ENCODE results near the gene ZC3H15.

The ZC3H15 gene

DNA sequence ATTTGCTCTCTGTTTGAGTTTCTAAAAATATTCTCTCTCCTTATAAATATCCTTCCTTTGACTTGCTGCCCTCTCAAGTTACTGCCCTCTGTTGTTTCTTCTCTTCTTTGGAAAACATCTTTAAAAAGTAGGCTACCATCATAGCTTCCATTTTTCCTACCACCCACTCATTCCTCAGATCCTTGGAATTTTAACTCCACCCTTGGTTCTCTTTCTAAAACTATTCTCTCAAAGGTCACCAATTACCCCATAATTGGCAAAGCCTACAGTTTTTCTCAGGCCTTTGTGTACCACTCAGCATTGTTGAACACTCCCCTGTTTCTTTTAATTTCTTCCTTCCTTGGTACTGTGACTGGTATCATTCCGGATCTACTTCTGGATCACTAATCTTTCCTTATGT is 60.8 kb downstream of the ZC3H15 start:
- TF ChIP-seq TAF1 (IDR thresholded peaks at IDR 0.05; ENCODE audit: borderline replicate concordance, insufficient read depth, low read length) (no peak), POLR2AphosphoS5 (IDR thresholded peaks at IDR 0.05; ENCODE audit: low read depth, low read length) (no peak), SIN3A (IDR thresholded peaks at IDR 0.05; ENCODE audit: borderline replicate concordance, insufficient read depth, low read length) (no peak), FOXP2 (optimal IDR thresholded peaks at IDR 0.05; ENCODE audit: borderline replicate concordance, extremely low read depth, extremely low read length, insufficient read depth) (no peak)
- TF ChIP-seq, protein P1, sequence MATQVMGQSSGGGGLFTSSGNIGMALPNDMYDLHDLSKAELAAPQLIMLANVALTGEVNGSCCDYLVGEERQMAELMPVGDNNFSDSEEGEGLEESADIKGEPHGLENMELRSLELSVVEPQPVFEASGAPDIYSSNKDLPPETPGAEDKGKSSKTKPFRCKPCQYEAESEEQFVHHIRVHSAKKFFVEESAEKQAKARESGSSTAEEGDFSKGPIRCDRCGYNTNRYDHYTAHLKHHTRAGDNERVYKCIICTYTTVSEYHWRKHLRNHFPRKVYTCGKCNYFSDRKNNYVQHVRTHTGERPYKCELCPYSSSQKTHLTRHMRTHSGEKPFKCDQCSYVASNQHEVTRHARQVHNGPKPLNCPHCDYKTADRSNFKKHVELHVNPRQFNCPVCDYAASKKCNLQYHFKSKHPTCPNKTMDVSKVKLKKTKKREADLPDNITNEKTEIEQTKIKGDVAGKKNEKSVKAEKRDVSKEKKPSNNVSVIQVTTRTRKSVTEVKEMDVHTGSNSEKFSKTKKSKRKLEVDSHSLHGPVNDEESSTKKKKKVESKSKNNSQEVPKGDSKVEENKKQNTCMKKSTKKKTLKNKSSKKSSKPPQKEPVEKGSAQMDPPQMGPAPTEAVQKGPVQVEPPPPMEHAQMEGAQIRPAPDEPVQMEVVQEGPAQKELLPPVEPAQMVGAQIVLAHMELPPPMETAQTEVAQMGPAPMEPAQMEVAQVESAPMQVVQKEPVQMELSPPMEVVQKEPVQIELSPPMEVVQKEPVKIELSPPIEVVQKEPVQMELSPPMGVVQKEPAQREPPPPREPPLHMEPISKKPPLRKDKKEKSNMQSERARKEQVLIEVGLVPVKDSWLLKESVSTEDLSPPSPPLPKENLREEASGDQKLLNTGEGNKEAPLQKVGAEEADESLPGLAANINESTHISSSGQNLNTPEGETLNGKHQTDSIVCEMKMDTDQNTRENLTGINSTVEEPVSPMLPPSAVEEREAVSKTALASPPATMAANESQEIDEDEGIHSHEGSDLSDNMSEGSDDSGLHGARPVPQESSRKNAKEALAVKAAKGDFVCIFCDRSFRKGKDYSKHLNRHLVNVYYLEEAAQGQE (IDR thresholded peaks at IDR 0.05; ENCODE audit: insufficient read depth in 1 of 2, low read depth in 2 of 2, low read length in 2 of 2), result no peak

- TF ChIP-seq FOXP2 (optimal IDR thresholded peaks at IDR 0.05; ENCODE audit: borderline replicate concordance, extremely low read depth, extremely low read length, insufficient read depth) (no peak), TAF1 (IDR thresholded peaks at IDR 0.05; ENCODE audit: borderline replicate concordance, insufficient read depth, low read length) (no peak), POLR2AphosphoS5 (IDR thresholded peaks at IDR 0.05; ENCODE audit: low read depth, low read length) (no peak), SIN3A (IDR thresholded peaks at IDR 0.05; ENCODE audit: borderline replicate concordance, insufficient read depth, low read length) (no peak)
- TF ChIP-seq, protein P1 (IDR thresholded peaks at IDR 0.05; ENCODE audit: insufficient read depth in 1 of 2, low read depth in 2 of 2, low read length in 2 of 2), result no peak
These were observed 65.4 kb downstream of the ZC3H15 start for GRCh38 chr2:186551323-186552050.

- TF ChIP-seq POLR2AphosphoS5 (IDR thresholded peaks at IDR 0.05; ENCODE audit: low read depth, low read length) (no peak), FOXP2 (optimal IDR thresholded peaks at IDR 0.05; ENCODE audit: borderline replicate concordance, extremely low read depth, extremely low read length, insufficient read depth) (no peak), SIN3A (IDR thresholded peaks at IDR 0.05; ENCODE audit: borderline replicate concordance, insufficient read depth, low read length) (no peak), TAF1 (IDR thresholded peaks at IDR 0.05; ENCODE audit: borderline replicate concordance, insufficient read depth, low read length) (no peak)
- TF ChIP-seq, protein P1 (IDR thresholded peaks at IDR 0.05; ENCODE audit: insufficient read depth in 1 of 2, low read depth in 2 of 2, low read length in 2 of 2), result no peak
These were observed 68.4 kb downstream of the ZC3H15 start for GRCh38 chr2:186554429-186554828.

- TF ChIP-seq FOXP2 (optimal IDR thresholded peaks at IDR 0.05; ENCODE audit: borderline replicate concordance, extremely low read depth, extremely low read length, insufficient read depth) (no peak), POLR2AphosphoS5 (IDR thresholded peaks at IDR 0.05; ENCODE audit: low read depth, low read length) (no peak), TAF1 (IDR thresholded peaks at IDR 0.05; ENCODE audit: borderline replicate concordance, insufficient read depth, low read length) (no peak), SIN3A (IDR thresholded peaks at IDR 0.05; ENCODE audit: borderline replicate concordance, insufficient read depth, low read length) (no peak)
- TF ChIP-seq, protein P1 (IDR thresholded peaks at IDR 0.05; ENCODE audit: insufficient read depth in 1 of 2, low read depth in 2 of 2, low read length in 2 of 2), result no peak
These were observed 69.0 kb downstream of the ZC3H15 start for GRCh38 chr2:186554850-186555671.

Measured in PFSK-1 (cell line).